GM15510 (cell line): ENCODE results near the gene ABAT.
A peak's percentile ranks its signal among the peaks of the same experiment; 100 is the strongest.

Experiments
- POLR2A ChIP-seq: IDR thresholded peaks from 3 replicates; pipeline ENCODE4 v1.6.1; 2011; ENCODE audit warnings: borderline replicate concordance; ENCODE audit not compliant: insufficient read length; ENCODE audit errors: extremely low read depth

The ABAT gene

DNA sequence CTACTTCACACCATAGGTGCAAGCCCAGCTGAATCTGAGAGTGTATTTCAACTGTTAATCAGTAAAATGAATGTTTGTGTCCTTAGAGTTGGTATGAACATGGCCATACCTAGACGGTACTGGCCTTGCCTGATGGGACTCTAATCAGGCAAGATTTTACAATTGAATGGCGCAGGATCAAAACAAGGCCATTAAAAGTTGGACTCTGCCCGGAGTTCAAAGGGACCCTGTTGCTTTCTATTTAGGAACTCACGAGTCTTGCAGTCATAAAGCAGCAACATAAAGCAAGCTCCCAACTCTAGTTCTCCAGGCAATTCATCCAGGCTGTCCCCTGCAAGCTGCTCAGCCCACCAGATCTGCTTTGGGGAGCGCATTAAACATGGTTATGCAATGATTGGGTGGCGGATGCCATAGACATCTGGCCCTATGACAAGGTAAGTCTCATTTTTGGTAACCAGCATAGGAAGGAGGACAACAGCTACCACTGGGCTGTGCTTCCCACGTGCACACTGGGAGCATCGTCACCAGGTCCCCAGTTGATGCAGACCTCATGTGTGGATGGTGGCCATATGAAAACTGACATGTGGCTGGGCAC lies 114.3 kb downstream of the ABAT start:
- TF ChIP-seq POLR2A = no peak

DNA sequence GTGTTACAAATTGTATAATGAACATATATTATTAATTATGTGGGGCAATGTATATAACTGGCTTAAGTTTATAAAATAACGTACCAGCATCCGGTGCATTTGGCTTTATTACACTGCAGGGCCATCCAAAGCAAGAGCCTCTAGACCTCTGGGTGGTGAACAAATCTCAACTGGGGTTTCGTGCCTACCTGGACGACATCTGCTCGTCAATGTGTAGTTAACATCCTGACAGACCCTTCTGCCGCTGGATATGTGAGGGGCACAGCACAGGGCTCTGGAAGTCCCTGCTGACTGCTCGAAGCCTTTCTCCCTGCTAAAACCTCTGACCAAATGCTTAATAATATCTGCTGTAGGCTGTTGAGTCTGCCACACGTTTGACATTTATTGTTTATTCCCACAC lies 120.7 kb downstream of the ABAT start:
- no peak for TF ChIP-seq POLR2A

DNA sequence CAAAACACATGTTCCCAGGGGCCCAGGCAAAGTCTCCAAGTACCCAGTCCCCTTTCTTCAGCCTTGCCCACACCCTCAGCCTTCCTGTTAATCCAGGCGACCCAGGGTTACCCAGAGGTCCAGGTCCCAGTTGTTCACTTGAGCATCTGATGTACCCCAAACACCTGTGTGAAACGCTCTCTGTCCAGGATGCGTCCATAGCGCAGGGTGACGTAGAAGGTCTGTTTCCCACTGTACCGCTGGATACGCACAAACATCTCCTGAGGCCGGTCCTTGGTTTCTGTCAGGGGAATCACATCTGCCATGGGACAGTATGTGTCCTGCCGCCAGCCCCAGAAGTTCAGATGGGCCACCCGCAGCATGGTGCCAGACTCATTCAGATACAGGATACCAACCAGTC lies 121.4 kb downstream of the ABAT start:
- TF ChIP-seq POLR2A = no peak

DNA sequence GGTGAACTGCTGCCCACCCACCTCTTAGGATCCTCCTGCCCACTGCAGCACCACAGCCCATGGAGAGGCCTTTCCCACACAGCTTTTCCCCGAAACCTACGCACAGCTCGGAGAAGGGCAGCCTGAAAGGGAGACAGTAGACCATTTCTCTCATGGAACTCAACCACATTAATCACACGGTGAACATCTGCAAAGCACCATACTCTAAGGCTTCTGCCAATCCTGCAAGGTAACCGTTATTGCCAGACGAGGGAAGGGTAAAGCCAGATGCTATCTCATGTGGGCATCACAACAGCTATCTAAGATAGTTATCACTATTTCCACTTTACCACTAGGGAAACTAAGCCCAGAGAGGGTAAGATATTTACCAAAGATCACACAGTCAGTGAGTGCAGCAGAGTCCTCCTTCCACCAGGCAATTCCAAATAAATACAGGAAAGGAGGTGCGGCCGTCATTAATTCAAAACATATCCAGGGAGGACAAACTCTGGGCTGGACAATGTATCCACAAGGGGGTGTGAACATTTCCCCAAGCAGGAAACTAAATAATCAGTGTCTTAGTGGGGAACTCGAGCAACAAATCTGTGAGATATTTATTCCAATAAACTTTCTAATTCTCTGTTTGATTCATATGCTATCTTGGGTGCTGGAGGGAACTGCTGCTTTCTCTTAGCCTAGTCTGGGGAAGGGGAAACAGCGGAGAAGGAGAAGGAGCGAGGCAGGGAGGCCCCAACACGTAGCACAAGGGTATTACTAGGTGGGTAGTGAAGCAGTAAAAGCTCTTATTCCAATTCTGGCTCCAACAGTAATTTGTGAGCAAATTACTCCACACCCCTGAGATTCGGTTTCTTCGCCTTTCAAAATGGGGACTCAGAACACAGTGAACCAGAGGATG lies 122.3 kb downstream of the ABAT start:
- TF ChIP-seq POLR2A = no peak

DNA sequence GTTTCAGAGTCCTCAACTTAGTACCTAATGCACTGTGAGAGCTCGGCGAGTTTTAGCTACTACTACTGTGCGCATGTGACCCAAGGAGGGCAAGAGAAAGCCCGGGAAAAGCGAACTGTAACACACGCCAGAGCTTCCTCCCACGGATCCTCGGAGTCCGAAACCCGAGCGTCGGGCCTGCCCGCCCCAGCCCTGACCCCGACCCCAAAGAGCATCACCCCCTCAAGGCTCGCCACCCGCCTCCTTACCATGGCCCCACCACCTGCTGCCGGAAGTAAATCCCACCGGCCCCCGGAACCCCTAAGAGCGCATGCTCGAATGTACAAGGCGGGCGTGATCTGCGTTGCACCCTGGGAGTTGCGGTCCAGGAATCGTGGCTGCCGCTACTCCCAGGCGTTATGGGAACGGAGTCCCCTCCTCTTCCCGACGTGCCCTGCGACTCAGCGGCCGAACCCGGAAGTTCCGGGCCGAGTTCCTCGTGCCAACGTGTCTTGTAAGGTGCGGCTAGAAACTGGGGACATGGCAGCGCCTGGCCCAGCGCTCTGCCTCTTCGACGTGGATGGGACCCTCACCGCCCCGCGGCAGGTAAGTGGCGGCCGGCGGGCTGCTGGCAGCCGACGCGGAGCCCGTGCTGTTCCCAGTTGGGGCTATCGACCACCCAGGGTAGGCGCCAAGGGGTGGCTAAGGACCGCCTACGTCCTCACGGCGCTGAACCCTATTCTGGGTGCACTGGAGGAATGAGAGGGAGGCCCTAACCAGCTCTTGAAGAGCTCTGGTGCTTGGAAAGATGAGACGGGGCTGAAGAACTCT lies 123.2 kb downstream of the ABAT start, which contains the start of the genes PMM2 and TMEM186:
Gene PMM2 (plus strand): TSS at position 476 of the 810 bp plus-strand sequence. CDS start 44 bp downstream, at position 520.
Gene TMEM186 (minus strand): TSS at position 276 of the 810 bp plus-strand sequence. CDS start 25 bp downstream, at position 251.
- peak; percentile 81 for TF ChIP-seq POLR2A

DNA sequence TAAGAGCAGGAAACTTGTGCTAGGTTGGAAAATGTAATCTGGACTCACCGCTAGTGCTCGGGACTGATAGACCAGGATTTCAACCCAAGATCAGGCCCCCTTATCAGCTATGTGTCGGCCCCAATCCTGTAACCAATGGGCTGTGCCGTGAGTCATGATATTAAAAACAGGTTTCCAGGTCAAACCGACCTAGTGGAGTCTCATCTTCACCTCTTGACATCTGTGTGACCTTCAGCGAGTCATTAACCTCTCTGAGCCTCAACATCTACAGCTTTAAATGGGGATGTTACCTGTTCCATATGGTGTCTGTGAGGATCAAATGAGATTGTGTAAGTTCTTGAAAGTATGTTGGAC lies 123.7 kb downstream of the ABAT start:
- TF ChIP-seq POLR2A = no peak

DNA sequence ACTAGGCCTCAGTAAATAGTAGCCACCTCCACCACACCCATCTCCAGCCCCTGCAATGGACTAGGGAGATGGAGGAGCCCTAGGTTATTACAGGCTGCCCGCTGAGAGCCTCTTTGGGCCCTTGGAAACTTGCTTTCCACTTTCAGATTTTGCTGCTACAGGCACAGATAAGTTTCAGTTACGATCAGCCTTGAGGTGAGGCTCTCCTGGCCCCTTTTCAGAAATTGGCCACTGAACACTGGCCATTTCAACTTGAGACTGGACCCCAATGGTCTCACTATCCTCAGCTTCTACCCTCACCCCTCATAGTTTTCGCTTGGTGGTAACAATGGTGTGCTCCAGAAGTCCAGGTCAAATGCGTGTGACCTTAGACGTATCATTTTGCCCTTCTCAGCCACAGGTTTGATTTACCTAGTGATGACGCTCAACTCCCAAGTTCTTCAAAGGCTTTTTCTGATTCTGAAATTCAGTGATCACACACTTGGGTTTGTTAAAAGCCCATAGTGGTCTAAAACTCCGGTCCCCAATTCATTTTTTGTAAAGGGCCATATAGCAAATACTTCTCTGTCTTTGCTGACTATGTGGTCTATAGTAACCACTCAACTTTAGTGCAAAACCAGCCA lies 124.2 kb downstream of the ABAT start:
- no peak for TF ChIP-seq POLR2A

DNA sequence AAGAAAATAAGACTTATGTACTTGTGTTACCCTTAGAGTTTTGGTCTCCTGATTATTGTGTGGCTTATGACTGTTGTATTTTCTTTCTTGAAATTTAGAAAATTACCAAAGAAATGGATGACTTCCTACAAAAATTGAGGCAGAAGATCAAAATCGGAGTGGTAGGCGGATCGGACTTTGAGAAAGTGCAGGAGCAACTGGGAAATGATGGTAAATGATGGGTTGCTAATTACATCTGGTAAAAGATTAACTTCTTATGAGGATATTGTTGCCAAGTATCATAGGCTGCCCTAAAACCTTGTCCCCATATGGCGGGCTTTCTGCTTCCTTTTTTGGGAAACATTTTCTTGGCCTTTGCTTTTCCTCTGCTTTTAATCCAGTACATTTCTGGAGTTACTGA lies 127.3 kb downstream of the ABAT start:
- TF ChIP-seq POLR2A = no peak

DNA sequence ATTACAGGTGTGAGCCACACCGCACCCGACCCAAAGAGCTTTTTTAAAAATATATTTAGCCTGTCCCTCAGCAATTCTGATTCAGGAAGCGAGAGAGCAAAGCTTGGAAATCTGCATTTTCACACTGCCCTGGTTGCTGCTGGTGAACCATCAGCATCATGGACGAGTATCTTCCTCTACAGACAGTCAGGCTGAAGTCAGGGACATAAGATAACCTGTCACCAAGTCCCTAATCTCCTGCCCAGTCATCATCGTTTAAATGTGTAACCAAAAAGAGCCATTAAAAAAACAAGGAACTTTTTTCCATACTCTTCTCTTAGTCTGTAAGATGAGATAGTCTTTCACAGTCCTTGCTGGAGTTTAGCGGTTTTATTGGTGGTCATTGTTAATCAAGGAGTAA lies 129.9 kb downstream of the ABAT start:
- no peak for TF ChIP-seq POLR2A

DNA sequence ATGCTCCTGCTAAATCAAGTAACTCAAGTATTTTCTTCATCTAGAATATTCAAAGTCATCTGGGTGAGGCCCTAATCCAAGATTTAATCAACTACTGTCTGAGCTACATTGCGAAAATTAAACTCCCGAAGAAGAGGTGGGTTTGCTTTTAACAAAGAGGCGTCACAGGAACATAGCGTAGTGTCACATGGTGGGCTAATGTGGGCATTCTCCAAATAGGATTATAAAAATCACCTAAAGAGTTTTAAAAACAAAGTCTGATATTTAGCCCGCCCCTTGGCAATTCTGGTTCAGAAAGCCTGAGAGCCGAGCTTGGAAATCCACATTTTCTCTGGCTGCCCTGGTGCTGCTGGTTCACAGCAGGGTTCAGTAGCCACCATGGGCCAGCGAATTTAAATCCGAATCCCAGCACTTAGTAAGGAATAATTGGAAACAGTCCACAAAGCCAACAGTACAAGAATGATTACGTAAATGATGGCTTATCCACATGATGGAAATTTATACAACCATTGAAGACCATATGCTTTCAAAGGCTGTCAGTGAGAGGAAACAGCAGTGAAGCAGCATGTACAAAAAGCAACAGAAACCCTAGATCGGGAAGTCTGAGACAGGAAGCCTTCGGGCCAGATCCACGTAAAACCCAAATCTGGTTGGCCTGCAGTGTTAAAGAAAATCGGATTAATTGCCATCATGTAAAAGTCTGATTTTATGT lies 132.0 kb downstream of the ABAT start:
- TF ChIP-seq POLR2A = no peak

DNA sequence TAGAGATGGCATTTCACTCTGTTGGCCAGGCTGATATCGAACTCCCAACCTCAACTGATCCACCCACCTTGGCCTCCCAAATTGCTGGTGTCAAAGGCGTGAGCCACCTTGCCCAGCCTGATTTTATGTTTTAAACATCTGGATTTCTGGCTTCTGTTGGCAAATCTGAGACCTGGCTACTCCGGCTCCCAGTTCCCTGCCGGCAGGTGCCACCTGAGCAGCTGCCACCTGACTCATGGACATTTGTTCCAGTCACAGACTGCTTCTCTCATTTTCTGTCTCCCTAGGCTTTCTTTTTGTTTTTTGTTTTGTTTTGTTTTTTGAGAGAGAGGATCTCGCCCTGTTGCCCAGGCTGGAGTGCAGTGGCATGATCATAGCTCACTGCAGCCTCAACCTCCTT lies 132.8 kb downstream of the ABAT start:
- TF ChIP-seq POLR2A = no peak

DNA sequence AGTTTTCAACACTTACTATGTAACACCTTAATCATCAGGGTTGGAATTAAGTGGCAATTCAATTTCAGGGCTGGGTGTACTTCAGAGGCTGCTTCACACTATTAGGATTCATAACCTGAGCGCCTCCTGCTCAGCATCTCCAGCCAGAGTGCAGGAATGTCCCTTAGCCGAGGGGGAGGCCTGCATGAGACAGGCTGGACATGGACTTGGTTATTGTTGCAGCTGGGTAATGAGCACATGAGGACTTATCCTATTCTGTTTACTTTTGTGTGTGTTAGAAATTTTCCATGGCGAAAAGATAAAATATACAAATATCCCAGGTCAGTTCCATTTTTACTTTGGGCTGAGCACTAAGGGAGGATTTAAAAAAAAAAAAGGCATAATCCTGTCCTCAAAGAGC lies 133.6 kb downstream of the ABAT start:
- no peak for TF ChIP-seq POLR2A

DNA sequence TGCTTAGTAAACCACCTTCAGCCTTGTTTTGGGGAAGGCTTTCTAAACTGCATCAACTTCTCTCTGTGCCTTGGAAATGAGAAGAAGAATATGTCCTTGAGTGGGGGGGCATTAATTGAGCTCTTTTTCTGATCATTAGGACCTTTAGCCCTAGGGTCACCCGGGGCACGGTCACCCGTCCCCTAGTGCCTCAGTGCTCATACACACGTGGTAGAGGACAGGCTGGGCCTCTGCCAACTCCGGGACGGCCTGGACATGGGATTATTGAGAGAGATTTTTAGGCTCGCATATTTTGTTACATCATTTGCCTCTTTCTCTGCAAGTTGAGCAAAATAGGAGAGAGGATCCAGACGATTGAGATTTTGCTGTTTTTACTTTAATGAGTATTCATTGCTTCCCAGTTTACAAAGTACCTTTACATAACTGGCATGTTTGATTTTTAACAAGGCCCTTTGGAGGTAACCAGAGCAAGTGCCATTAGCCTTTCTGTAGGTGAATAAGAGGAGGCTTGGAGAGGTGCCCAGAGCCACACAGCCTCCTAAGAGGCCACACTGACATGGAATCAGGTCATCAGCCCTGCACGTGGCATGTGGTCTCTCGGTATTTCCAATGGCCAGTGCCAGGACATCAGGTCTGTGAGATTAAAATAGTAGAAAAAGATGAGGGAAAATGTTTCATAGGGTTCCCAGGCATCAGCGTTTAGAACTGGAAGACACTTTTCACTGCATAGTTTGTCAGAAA lies 134.4 kb downstream of the ABAT start:
- TF ChIP-seq POLR2A = no peak
